NCI-H1105 (cell line): Measurements from ENCODE around the gene HIF3A.
"Not testable (repeated sequence)": the region's sequence is repeated elsewhere in the genome, so short reads cannot be mapped to it uniquely, and the experiment has no call there.

Source experiments
- DNase-seq: peaks from one replicate; lab custom pipeline; 2025; lab: John Stamatoyannopoulos, UW

The HIF3A gene

GRCh38 chr19:46294494-46294893 is 2.3 kb upstream of the HIF3A start:
- no peak for DNase-seq

GRCh38 chr19:46295401-46296201 is 1.2 kb upstream of the HIF3A start:
- no peak for DNase-seq

GRCh38 chr19:46296202-46296480 is 701 bp upstream of the HIF3A start:
- DNase-seq, result no peak

- no peak for DNase-seq
Measured at GRCh38 chr19:46297700-46298478, 1.0 kb downstream of the HIF3A start.

GRCh38 chr19:46298479-46299003 is 1.7 kb downstream of the HIF3A start:
- DNase-seq, result no peak

- peak; percentile 97 for DNase-seq
Measured at GRCh38 chr19:46299004-46299509, 2.2 kb downstream of the HIF3A start.

- DNase-seq, result no peak
Measured at GRCh38 chr19:46299695-46300094, 2.9 kb downstream of the HIF3A start.

GRCh38 chr19:46303322-46303690 is 6.5 kb downstream of the HIF3A start:
- no peak for DNase-seq

- no peak for DNase-seq
Measured at GRCh38 chr19:46303691-46304397, 7.0 kb downstream of the HIF3A start.

- no peak for DNase-seq
Measured at GRCh38 chr19:46306501-46306900, 9.7 kb downstream of the HIF3A start.

GRCh38 chr19:46308510-46308909 is 11.7 kb downstream of the HIF3A start:
- DNase-seq, result no peak

GRCh38 chr19:46309056-46309455 is 12.2 kb downstream of the HIF3A start:
- no peak for DNase-seq

- DNase-seq, result no peak
Measured at GRCh38 chr19:46311444-46311843, 14.6 kb downstream of the HIF3A start.

GRCh38 chr19:46313540-46314469 is 17.0 kb downstream of the HIF3A start:
- DNase-seq, result not testable (repeated sequence)

GRCh38 chr19:46317339-46317738 is 20.5 kb downstream of the HIF3A start:
- DNase-seq, result no peak

- DNase-seq, result no peak
Measured at GRCh38 chr19:46319613-46320012, 22.8 kb downstream of the HIF3A start.

GRCh38 chr19:46320559-46320958 is 23.7 kb downstream of the HIF3A start:
- no peak for DNase-seq

GRCh38 chr19:46321653-46322052 is 24.8 kb downstream of the HIF3A start:
- no peak for DNase-seq

GRCh38 chr19:46323227-46323626 is 26.4 kb downstream of the HIF3A start:
- DNase-seq, result not testable (repeated sequence)

- DNase-seq, result no peak
Measured at GRCh38 chr19:46324277-46324676, 27.4 kb downstream of the HIF3A start.

- DNase-seq, result no peak
Measured at GRCh38 chr19:46326608-46327007, 29.8 kb downstream of the HIF3A start.
